HepG2 (cell line): ENCODE measurements around the gene THSD4. TPM values are rescaled to one million over a fixed set of nuclear protein-coding genes. Genes with fewer than 3 reads are reported as not detected.

Experiments used
- ATAC-seq: fragments of 200-7000 bp; cut with Tn5 transposase; 3 replicates; pipeline ENCODE4 v1.9.1; 2020; ENCODE audit warnings: mild to moderate bottlenecking, moderate library complexity
- BruUV-seq: library from RNA; stranded (reverse); fragments of 400-500 nt; replicated peaks from 2 replicates; lab custom pipeline; 2021; lab: Mats Ljungman, UMichigan
- CTCF ChIA-PET: fragments of 300-600 bp; formaldehyde crosslinking; extraction: SDS; loops from one replicate; lab custom pipeline; 2021; ENCODE audit warnings: low total read pairs, inconsistent platforms, low intra/inter-chr PET ratio; lab: Yijun Ruan, JAX
- POLR2A ChIA-PET: fragments of 350-600 bp; sonication (Branson Sonifier 250); formaldehyde crosslinking; loops from one replicate; lab custom pipeline; 2020; ENCODE audit warnings: antibody characterized with exemption, inconsistent platforms; lab: Yijun Ruan, JAX
- DNase-seq: peaks from one replicate; pipeline ENCODE4 v3.0.0-alpha.2; 2015; ENCODE audit warnings: low spot score
- FAIRE-seq: peaks from 3 replicates; lab custom pipeline; 2011; peaks lifted over from hg19 to GRCh38; lab: Jason Lieb, UNC
- H2AFZ ChIP-seq: one replicate; pipeline ENCODE4 v1.6.1; 2011; ENCODE audit warnings: low read length, inconsistent platforms
- H3K27ac ChIP-seq: fragments of 300-600 bp; 3 replicates; pipeline ENCODE4 v1.8.0; 2011; ENCODE audit warnings: mixed run types, mild to moderate bottlenecking, mixed read lengths, low read length, inconsistent platforms; ENCODE audit not compliant: insufficient read depth; ENCODE audit errors: extremely low read length
- H3K27me3 ChIP-seq, 2 experiments: fragments of 200-600 bp in 1 of 2; 2 replicates in 1 of 2; 3 replicates in 1 of 2; pipeline versions ENCODE4 v1.6.0 to v1.8.0; 2011; ENCODE audit warnings: low read length in 2 of 2, mild to moderate bottlenecking in 2 of 2, moderate library complexity in 2 of 2, inconsistent platforms in 1 of 2; ENCODE audit not compliant: insufficient read depth in 2 of 2, control insufficient read depth in 1 of 2
- H3K36me3 ChIP-seq, 2 experiments: fragments of 200-600 bp in 1 of 2; replicated peaks in 1 of 2; 2 replicates in 1 of 2; 3 replicates in 1 of 2; pipeline versions ENCODE4 v1.5.1 to v1.8.0; 2011; ENCODE audit warnings: low read length in 2 of 2, inconsistent platforms in 1 of 2; ENCODE audit not compliant: insufficient read depth in 2 of 2, control insufficient read depth in 1 of 2
- H3K4me1 ChIP-seq: 2 replicates; pipeline ENCODE4 v1.5.1; 2012; ENCODE audit warnings: low read length, inconsistent platforms; ENCODE audit not compliant: insufficient read depth
- H3K4me2 ChIP-seq: 2 replicates; pipeline ENCODE4 v1.6.0; 2011; ENCODE audit warnings: low read depth, low read length, inconsistent platforms
- H3K4me3 ChIP-seq, 3 experiments: fragments of 200-600 bp in 1 of 3; sonication (generic), shearing (Covaris generic) in 1 of 3; replicated peaks in 1 of 3; 2 replicates each; pipeline ENCODE4 v1.5.1; 2011 to 2016; ENCODE audit warnings: low read length in 3 of 3, inconsistent platforms in 2 of 3, low read depth in 2 of 3, mild to moderate bottlenecking in 2 of 3, control low read depth in 1 of 3, mixed read lengths in 1 of 3; ENCODE audit not compliant: insufficient read depth in 1 of 3
- H3K79me2 ChIP-seq: one replicate; pipeline ENCODE4 v1.6.1; 2011; ENCODE audit warnings: low read length, inconsistent platforms; ENCODE audit not compliant: insufficient read depth
- H3K9ac ChIP-seq: 2 replicates; pipeline ENCODE4 v1.6.0; 2011; ENCODE audit warnings: mild to moderate bottlenecking, low read depth, low read length, inconsistent platforms; ENCODE audit not compliant: insufficient read depth
- H3K9me3 ChIP-seq: 2 replicates; pipeline ENCODE4 v1.5.1; 2012; ENCODE audit warnings: mild to moderate bottlenecking, low read length
- H4K20me1 ChIP-seq: 2 replicates; pipeline ENCODE4 v1.6.0; 2011; ENCODE audit warnings: inconsistent platforms, mild to moderate bottlenecking, low read length, moderate library complexity; ENCODE audit not compliant: insufficient read depth
- CREB1 ChIP-seq, 2 experiments: fragments of 450-650 bp in 1 of 2; IDR thresholded peaks; 2 replicates each; pipeline ENCODE4 v1.6.1; 2016 to 2017; ENCODE audit warnings: control low read depth in 1 of 2, mild to moderate bottlenecking in 1 of 2, missing compliant biosample characterization in 1 of 2, missing genetic modification characterization in 1 of 2
- ETV6 ChIP-seq: sonication (generic); formaldehyde crosslinking; conservative IDR thresholded peaks from 2 replicates; pipeline ENCODE4 v1.4.0; 2020; ENCODE audit warnings: missing genetic modification reagents
- HNRNPLL ChIP-seq: fragments of 200-400 bp; formaldehyde crosslinking; IDR thresholded peaks from 2 replicates; pipeline ENCODE4 v1.6.1; 2017; ENCODE audit warnings: mild to moderate bottlenecking, low read depth, low read length; ENCODE audit not compliant: poor library complexity, severe bottlenecking
- MZF1 ChIP-seq: sonication (generic); formaldehyde crosslinking; IDR thresholded peaks from 2 replicates; pipeline ENCODE4 v1.8.1; 2023; ENCODE audit warnings: mild to moderate bottlenecking, missing genetic modification reagents, borderline replicate concordance
- RFX3 ChIP-seq: IDR thresholded peaks from 2 replicates; pipeline ENCODE4 v1.6.1; 2016; ENCODE audit warnings: missing biosample characterization, missing genetic modification reagents
- TAF1 ChIP-seq: sonication (generic); formaldehyde crosslinking; IDR thresholded peaks from 2 replicates; pipeline ENCODE4 v1.4.0; 2020; ENCODE audit warnings: missing genetic modification reagents
- ZNF44 ChIP-seq: sonication (generic); formaldehyde crosslinking; IDR thresholded peaks from 2 replicates; pipeline ENCODE4 v1.5.1; 2020; ENCODE audit warnings: mild to moderate bottlenecking, missing genetic modification reagents
- ZNF552 ChIP-seq: sonication (generic); formaldehyde crosslinking; IDR thresholded peaks from 2 replicates; pipeline ENCODE4 v1.9.0; 2022; ENCODE audit warnings: missing genetic modification reagents, mild to moderate bottlenecking, borderline replicate concordance
- ZNF879 ChIP-seq: sonication (generic); formaldehyde crosslinking; IDR thresholded peaks from 2 replicates; pipeline ENCODE4 v1.8.1; 2023; ENCODE audit warnings: missing genetic modification reagents
- WGBS: methylation state at CpG from one replicate; pipeline ENCODE4 v1.1.6; 2017; ENCODE audit warnings: low lambda C conversion rate; 5-methylcytosine and 5-hydroxymethylcytosine counted together
- in situ Hi-C: cut with HindIII; loops from 2 replicates; pipeline ENCODE4 v1.10.0; 2017; ENCODE audit warnings: low pct_unique_long_range_greater_than_20kb; ENCODE audit not compliant: extremely low pct_ligation_motif_present
- intact Hi-C: fragments of 100-400 bp; cut with micrococcal nuclease; formaldehyde crosslinking; loops from one replicate; pipeline ENCODE4 v1.10.0; 2022; ENCODE audit not compliant: unreplicated experiment
- polyA plus RNA-seq, 8 experiments: library from polyadenylated mRNA; depleted of rRNA in 3 of 8; stranded (reverse) in 7 of 8; unstranded in 1 of 8; fragments of >200 nt; fragmentation: Illumina TruSeq in 4 of 8; extraction: Trizol in 4 of 8; gene quantifications; 2 replicates each; pipeline versions ENCODE4 v1.2.1 to v1.2.3, GENCODE V29; 2011 to 2016; ENCODE audit warnings: low read depth in 4 of 8, missing spikeins in 1 of 8, mixed read lengths in 1 of 8; ENCODE audit not compliant: insufficient read depth in 1 of 8
- total RNA-seq, 5 experiments: library from RNA; depleted of rRNA; stranded (reverse); fragments of >200 nt; fragmentation: Illumina TruSeq; extraction: Trizol; gene quantifications; 2 replicates each; pipeline ENCODE4 v1.2.3, GENCODE V29; 2016; ENCODE audit warnings: low read depth in 1 of 5
- TF ChIP-seq, protein P1 (sequence below): IDR thresholded peaks from 2 replicates; pipeline ENCODE4 v1.6.1; 2016; ENCODE audit warnings: mild to moderate bottlenecking

Gene THSD4
- total and polyA plus RNA-seq, 2 of the 13 experiments (the other 11 are each of a cell fraction or from before 2014, with no cell fraction given) = 0.07 to 0.21 TPM

- H3K27me3 ChIP-seq = peaks cover 5 to 9% of the 10 kb centered on the region in 2 experiments; a peak in 4 of 5 replicates
- no peak for TF ChIP-seq RFX3 (CRISPR knock-in tag)
- in situ Hi-C loops (no loop called here), intact Hi-C loops (no loop called here)
- DNase-seq (no peak), FAIRE-seq (no peak), ATAC-seq (no peak)
- ChIA-PET CTCF (no interaction called here), POLR2A (no interaction called here)
- H3K36me3 ChIP-seq = no peaks in the 10 kb centered on the region
- no peaks in the 10 kb centered on the region for H3K79me2 ChIP-seq
- H3K4me3 ChIP-seq = no peak overlapping the region
- no peak overlapping the region for H2AFZ ChIP-seq
- no TSS peak for BruUV-seq
- no peaks in the 10 kb centered on the region for H3K4me1 ChIP-seq
- WGBS = 0% methylated on average over 3 of the region's 3 CpGs
- no peak overlapping the region for H3K27ac ChIP-seq
- no peak overlapping the region for H3K4me2 ChIP-seq
- no peak overlapping the region for H3K9ac ChIP-seq
- no peaks in the 10 kb centered on the region for H3K9me3 ChIP-seq
- no peaks in the 10 kb centered on the region for H4K20me1 ChIP-seq
Observed at GRCh38 chr15:71701808-71702207, 586.5 kb downstream of the THSD4 start.

DNA sequence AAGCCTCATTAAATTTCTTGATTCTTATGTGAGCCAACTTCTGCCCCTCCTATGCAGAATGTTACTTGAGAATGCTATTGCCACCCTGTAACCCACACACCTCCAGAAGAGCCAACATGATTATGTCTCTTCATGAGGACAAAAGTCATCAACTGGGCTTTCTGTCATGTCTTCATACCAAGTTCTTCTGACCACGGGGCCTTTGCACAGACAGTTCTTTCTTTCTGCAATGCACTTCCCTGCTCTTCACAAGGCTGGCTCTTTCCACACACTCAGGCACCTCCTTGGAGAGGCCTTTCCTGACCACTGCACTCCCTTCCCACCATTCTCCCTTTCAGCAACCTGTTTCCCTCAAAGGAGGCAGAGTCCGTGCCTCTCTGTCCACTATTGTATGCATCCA is 587.2 kb downstream of the THSD4 start:
- no peak overlapping the region for H2AFZ ChIP-seq
- no peak overlapping the region for H3K4me3 ChIP-seq
- H3K9ac ChIP-seq = no peak overlapping the region
- DNase-seq (no peak), FAIRE-seq (no peak), ATAC-seq (no peak)
- H4K20me1 ChIP-seq = no peaks in the 10 kb centered on the region
- WGBS = 57% methylated on average over 2 of the region's 2 CpGs
- no peaks in the 10 kb centered on the region for H3K36me3 ChIP-seq
- CTCF ChIA-PET = no interaction called here
- H3K4me2 ChIP-seq = no peak overlapping the region
- no peak overlapping the region for H3K27ac ChIP-seq
- POLR2A ChIA-PET = no interaction called here
- intact Hi-C loops (no loop called here), in situ Hi-C loops (no loop called here)
- no peaks in the 10 kb centered on the region for H3K4me1 ChIP-seq
- H3K79me2 ChIP-seq = no peaks in the 10 kb centered on the region
- H3K9me3 ChIP-seq = no peaks in the 10 kb centered on the region
- peaks cover 5 to 9% of the 10 kb centered on the region in 2 experiments; a peak in 4 of 5 replicates for H3K27me3 ChIP-seq
- TF ChIP-seq, protein P1, sequence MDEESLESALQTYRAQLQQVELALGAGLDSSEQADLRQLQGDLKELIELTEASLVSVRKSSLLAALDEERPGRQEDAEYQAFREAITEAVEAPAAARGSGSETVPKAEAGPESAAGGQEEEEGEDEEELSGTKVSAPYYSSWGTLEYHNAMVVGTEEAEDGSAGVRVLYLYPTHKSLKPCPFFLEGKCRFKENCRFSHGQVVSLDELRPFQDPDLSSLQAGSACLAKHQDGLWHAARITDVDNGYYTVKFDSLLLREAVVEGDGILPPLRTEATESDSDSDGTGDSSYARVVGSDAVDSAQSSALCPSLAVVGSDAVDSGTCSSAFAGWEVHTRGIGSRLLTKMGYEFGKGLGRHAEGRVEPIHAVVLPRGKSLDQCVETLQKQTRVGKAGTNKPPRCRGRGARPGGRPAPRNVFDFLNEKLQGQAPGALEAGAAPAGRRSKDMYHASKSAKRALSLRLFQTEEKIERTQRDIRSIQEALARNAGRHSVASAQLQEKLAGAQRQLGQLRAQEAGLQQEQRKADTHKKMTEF (CRISPR knock-in tag) = no peak
- TF ChIP-seq ZNF552 (CRISPR knock-in tag) (no peak), ETV6 (CRISPR knock-in tag) (no peak), CREB1 (IDR thresholded peaks at IDR 0.05) (no peak), CREB1 (CRISPR knock-in tag; IDR thresholded peaks at IDR 0.05) (no peak), TAF1 (CRISPR knock-in tag) (no peak), ZNF44 (no peak), HNRNPLL (no peak), ZNF879 (CRISPR knock-in tag) (no peak), MZF1 (CRISPR knock-in tag) (no peak)
- TF ChIP-seq, all 625 proteins: peak for 0
- no TSS peak for BruUV-seq
